Liver (tissue), 9 donors: ENCODE data around the gene SCUBE1. TPM values are rescaled to one million over a fixed set of nuclear protein-coding genes. Genes with fewer than 3 reads are reported as not detected.

Source experiments
- DNase-seq: peaks from one replicate; pipeline ENCODE4 v3.0.0-alpha.2; 2017; ENCODE audit warnings: low spot score
- H3K27ac ChIP-seq, 2 donors: one replicate each; pipeline ENCODE4 v1.7.0; 2013; ENCODE audit warnings: inconsistent platforms in 2 of 2, low read length in 2 of 2, control low read depth in 1 of 2, low read depth in 1 of 2, mild to moderate bottlenecking in 1 of 2
- H3K27me3 ChIP-seq, 4 donors: one replicate each; pipeline versions ENCODE4 v1.6.1 to v1.7.0; 2013; ENCODE audit warnings: low read length in 3 of 4, inconsistent platforms in 1 of 4, mild to moderate bottlenecking in 1 of 4, moderate library complexity in 1 of 4; ENCODE audit not compliant: control insufficient read depth in 4 of 4, insufficient read depth in 4 of 4
- H3K36me3 ChIP-seq, 4 donors: one replicate each; pipeline versions ENCODE4 v1.6.1 to v1.7.0; 2013; ENCODE audit warnings: low read length in 3 of 4, mild to moderate bottlenecking in 3 of 4, low read depth in 1 of 4, moderate library complexity in 1 of 4; ENCODE audit not compliant: control insufficient read depth in 4 of 4, insufficient read depth in 3 of 4
- H3K4me1 ChIP-seq, 4 donors: one replicate each; pipeline versions ENCODE4 v1.6.1 to v1.7.0; 2013; ENCODE audit warnings: low read length in 3 of 4, mild to moderate bottlenecking in 3 of 4, moderate library complexity in 1 of 4; ENCODE audit not compliant: control insufficient read depth in 4 of 4, insufficient read depth in 4 of 4
- H3K4me3 ChIP-seq, 3 donors: one replicate each; pipeline versions ENCODE4 v1.6.1 to v1.7.0; 2013; ENCODE audit warnings: low read length in 3 of 3, control low read depth in 1 of 3, low read depth in 1 of 3, mild to moderate bottlenecking in 1 of 3
- H3K9ac ChIP-seq, 2 donors: one replicate each; pipeline ENCODE4 v1.7.0; 2013; ENCODE audit warnings: low read length in 2 of 2, mild to moderate bottlenecking in 2 of 2, moderate library complexity in 2 of 2, control low read depth in 1 of 2, low read depth in 1 of 2
- H3K9me3 ChIP-seq, 4 donors: one replicate each; pipeline versions ENCODE4 v1.6.1 to v1.7.0; 2013; ENCODE audit warnings: low read length in 3 of 4; ENCODE audit not compliant: control insufficient read depth in 4 of 4
- EGR1 ChIP-seq, 2 donors: IDR thresholded peaks; 2 replicates each; pipeline ENCODE4 v1.6.1; 2016 to 2018; ENCODE audit warnings: antibody characterized with exemption in 2 of 2, low read depth in 2 of 2
- GABPA ChIP-seq, 2 donors: IDR thresholded peaks in 1 of 2; conservative IDR thresholded peaks in 1 of 2; 2 replicates each; pipeline ENCODE4 v1.6.1; 2016; ENCODE audit warnings: antibody characterized with exemption in 2 of 2, mild to moderate bottlenecking in 1 of 2, moderate library complexity in 1 of 2
- HNF4A ChIP-seq, 2 donors: conservative IDR thresholded peaks; 2 replicates each; pipeline ENCODE4 v1.6.1; 2016; ENCODE audit warnings: antibody characterized with exemption in 2 of 2, mild to moderate bottlenecking in 2 of 2
- HNF4G ChIP-seq: IDR thresholded peaks from 2 replicates; pipeline ENCODE4 v1.6.1; 2016; ENCODE audit warnings: antibody characterized with exemption
- JUND ChIP-seq, 2 donors: IDR thresholded peaks; 2 replicates each; pipeline ENCODE4 v1.6.1; 2016; ENCODE audit warnings: antibody characterized with exemption in 2 of 2
- RAD21 ChIP-seq, 2 donors: IDR thresholded peaks; 2 replicates each; pipeline ENCODE4 v1.6.1; 2016; ENCODE audit warnings: antibody characterized with exemption in 2 of 2, mild to moderate bottlenecking in 2 of 2
- RXRA ChIP-seq, 2 donors: IDR thresholded peaks; 2 replicates each; pipeline ENCODE4 v1.6.1; 2017 to 2018; ENCODE audit warnings: antibody characterized with exemption in 2 of 2, mild to moderate bottlenecking in 1 of 2
- SP1 ChIP-seq: IDR thresholded peaks from 2 replicates; pipeline ENCODE4 v1.6.1; 2018; ENCODE audit warnings: antibody characterized with exemption, mild to moderate bottlenecking
- TAF1 ChIP-seq: conservative IDR thresholded peaks from 2 replicates; pipeline ENCODE4 v1.6.1; 2016; ENCODE audit warnings: antibody characterized with exemption, mild to moderate bottlenecking
- YY1 ChIP-seq: IDR thresholded peaks from 2 replicates; pipeline ENCODE4 v1.6.1; 2016; ENCODE audit warnings: antibody characterized with exemption, mild to moderate bottlenecking
- ZBTB33 ChIP-seq: IDR thresholded peaks from 2 replicates; pipeline ENCODE4 v1.6.1; 2016; ENCODE audit warnings: antibody characterized with exemption
- WGBS: extraction: QIAGEN DNeasy Blood & Tissue Kit; methylation state at CpG from one replicate; pipeline ENCODE4 v1.1.7; 2013; 5-methylcytosine and 5-hydroxymethylcytosine counted together
- polyA plus RNA-seq, 2 donors: library from polyadenylated mRNA; stranded (reverse) in 1 of 2; unstranded in 1 of 2; fragments of 200-250 nt in 1 of 2; fragments of >200 nt in 1 of 2; fragmentation: Nextera tagmentation in 1 of 2; extraction: Ambion mirVana in 1 of 2; gene quantifications; one replicate each; pipeline versions ENCODE4 v1.2.1 to v1.2.3, GENCODE V29; 2013 to 2015
- total RNA-seq, 2 donors: library from RNA; depleted of rRNA; stranded (reverse); fragments of >200 nt; gene quantifications; one replicate each; pipeline ENCODE4 v1.2.3, GENCODE V29; 2014
- TF ChIP-seq, protein P1 (sequence below): IDR thresholded peaks from 2 replicates; pipeline ENCODE4 v1.6.1; 2016; ENCODE audit warnings: antibody characterized with exemption
- TF ChIP-seq, protein P2 (sequence below): IDR thresholded peaks from 2 replicates; pipeline ENCODE4 v1.6.1; 2016; ENCODE audit warnings: antibody characterized with exemption, mild to moderate bottlenecking
- TF ChIP-seq, protein P3 (sequence below): IDR thresholded peaks from 2 replicates; pipeline ENCODE4 v1.6.1; 2016; ENCODE audit warnings: antibody characterized with exemption
- TF ChIP-seq, protein P4 (sequence below): fragments of 150-350 bp; IDR thresholded peaks from 2 replicates; pipeline ENCODE4 v1.5.1; 2017; ENCODE audit warnings: improper control_type of control experiment, low read depth, low read length; ENCODE audit not compliant: missing input control
- donor health status: healthy.
- donor health status: healthy.
- donor health status: healthy.
- donor health status: healthy.
- donor health status: healthy.

Gene SCUBE1
- total and polyA plus RNA-seq, 4 donors: 0.07 to 0.46 (median 0.08) TPM; not detected in 1

DNA sequence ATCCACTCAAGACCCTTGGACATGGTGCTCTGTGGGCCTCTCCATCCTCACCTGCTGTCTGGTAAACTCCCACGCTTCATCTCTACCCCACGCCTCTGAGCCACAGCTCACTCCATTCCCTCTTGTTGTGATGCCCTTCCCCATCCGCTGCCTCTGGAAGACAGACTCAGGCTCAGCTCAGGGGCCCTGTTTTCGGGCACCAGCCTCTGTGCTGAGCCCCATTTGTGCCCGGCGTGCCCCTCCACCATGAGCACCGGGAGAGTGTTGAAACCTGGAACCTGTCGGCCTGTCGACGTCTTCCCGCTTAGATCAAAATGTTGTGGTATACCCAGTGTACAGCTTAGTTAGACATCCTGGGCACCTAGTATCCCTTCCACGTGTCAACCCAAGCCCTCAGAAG lies 6.5 kb upstream of the SCUBE1 start:
- DNase-seq: no peak
- no peaks in the 10 kb centered on the region for H3K9me3 ChIP-seq
- no peak overlapping the region for H3K4me3 ChIP-seq
- H3K4me1 ChIP-seq: peaks cover 8 to 20% (median 17%) of the 10 kb centered on the region in 4 donors
- H3K9ac ChIP-seq: no peak overlapping the region
- H3K36me3 ChIP-seq: no peaks in the 10 kb centered on the region
- H3K27ac ChIP-seq: no peak overlapping the region
- H3K27me3 ChIP-seq: no peaks in the 10 kb centered on the region
- WGBS: 92% methylated on average over 12 of the region's 12 CpGs
- TF ChIP-seq SP1: no peak
- TF ChIP-seq YY1: no peak
- TF ChIP-seq HNF4G: no peak
- TF ChIP-seq JUND (IDR thresholded peaks at IDR 0.05): no peak
- no peak for TF ChIP-seq ZBTB33
- no peak for TF ChIP-seq RXRA (IDR thresholded peaks at IDR 0.05)
- TF ChIP-seq, protein P1, sequence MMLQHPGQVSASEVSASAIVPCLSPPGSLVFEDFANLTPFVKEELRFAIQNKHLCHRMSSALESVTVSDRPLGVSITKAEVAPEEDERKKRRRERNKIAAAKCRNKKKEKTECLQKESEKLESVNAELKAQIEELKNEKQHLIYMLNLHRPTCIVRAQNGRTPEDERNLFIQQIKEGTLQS: no peak
- no peak for TF ChIP-seq EGR1 (IDR thresholded peaks at IDR 0.05; ENCODE audit: low read depth in 2 of 2)

DNA sequence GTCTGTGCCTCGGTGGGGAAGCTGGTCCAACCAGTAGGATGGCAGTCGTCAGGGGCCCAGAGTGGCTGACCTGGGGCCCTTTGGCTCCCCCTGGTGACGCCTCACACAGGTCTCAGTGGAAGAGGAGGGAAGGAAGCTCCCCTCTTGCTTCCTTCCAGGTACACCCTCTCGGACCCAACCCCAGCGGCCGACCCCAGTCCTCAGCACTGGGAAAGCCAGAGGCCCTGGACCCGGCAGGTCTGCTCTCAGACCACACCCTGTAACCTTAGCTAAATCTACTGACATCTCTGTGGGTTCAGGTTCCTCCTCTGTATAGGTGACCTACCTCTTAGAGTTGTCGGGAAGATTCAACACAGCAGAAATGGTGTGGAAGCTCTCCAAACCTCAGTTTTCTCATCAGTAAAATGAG lies 3.4 kb upstream of the SCUBE1 start:
- no peak overlapping the region for H3K4me3 ChIP-seq
- TF ChIP-seq GABPA (IDR thresholded peaks at IDR 0.05 in 1 of 2, conservative IDR thresholded peaks at IDR 0.05 in 1 of 2): no peak
- TF ChIP-seq, protein P1: no peak
- TF ChIP-seq, protein P2, sequence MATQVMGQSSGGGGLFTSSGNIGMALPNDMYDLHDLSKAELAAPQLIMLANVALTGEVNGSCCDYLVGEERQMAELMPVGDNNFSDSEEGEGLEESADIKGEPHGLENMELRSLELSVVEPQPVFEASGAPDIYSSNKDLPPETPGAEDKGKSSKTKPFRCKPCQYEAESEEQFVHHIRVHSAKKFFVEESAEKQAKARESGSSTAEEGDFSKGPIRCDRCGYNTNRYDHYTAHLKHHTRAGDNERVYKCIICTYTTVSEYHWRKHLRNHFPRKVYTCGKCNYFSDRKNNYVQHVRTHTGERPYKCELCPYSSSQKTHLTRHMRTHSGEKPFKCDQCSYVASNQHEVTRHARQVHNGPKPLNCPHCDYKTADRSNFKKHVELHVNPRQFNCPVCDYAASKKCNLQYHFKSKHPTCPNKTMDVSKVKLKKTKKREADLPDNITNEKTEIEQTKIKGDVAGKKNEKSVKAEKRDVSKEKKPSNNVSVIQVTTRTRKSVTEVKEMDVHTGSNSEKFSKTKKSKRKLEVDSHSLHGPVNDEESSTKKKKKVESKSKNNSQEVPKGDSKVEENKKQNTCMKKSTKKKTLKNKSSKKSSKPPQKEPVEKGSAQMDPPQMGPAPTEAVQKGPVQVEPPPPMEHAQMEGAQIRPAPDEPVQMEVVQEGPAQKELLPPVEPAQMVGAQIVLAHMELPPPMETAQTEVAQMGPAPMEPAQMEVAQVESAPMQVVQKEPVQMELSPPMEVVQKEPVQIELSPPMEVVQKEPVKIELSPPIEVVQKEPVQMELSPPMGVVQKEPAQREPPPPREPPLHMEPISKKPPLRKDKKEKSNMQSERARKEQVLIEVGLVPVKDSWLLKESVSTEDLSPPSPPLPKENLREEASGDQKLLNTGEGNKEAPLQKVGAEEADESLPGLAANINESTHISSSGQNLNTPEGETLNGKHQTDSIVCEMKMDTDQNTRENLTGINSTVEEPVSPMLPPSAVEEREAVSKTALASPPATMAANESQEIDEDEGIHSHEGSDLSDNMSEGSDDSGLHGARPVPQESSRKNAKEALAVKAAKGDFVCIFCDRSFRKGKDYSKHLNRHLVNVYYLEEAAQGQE: no peak
- TF ChIP-seq, protein P3, sequence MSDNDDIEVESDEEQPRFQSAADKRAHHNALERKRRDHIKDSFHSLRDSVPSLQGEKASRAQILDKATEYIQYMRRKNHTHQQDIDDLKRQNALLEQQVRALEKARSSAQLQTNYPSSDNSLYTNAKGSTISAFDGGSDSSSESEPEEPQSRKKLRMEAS: no peak
- no peak for TF ChIP-seq HNF4A (conservative IDR thresholded peaks at IDR 0.05)
- TF ChIP-seq, protein P4, sequence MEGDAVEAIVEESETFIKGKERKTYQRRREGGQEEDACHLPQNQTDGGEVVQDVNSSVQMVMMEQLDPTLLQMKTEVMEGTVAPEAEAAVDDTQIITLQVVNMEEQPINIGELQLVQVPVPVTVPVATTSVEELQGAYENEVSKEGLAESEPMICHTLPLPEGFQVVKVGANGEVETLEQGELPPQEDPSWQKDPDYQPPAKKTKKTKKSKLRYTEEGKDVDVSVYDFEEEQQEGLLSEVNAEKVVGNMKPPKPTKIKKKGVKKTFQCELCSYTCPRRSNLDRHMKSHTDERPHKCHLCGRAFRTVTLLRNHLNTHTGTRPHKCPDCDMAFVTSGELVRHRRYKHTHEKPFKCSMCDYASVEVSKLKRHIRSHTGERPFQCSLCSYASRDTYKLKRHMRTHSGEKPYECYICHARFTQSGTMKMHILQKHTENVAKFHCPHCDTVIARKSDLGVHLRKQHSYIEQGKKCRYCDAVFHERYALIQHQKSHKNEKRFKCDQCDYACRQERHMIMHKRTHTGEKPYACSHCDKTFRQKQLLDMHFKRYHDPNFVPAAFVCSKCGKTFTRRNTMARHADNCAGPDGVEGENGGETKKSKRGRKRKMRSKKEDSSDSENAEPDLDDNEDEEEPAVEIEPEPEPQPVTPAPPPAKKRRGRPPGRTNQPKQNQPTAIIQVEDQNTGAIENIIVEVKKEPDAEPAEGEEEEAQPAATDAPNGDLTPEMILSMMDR: peak; percentile 32
- TF ChIP-seq YY1: no peak
- no peak for TF ChIP-seq TAF1
- peak; percentile 55 to 70 for TF ChIP-seq RAD21 (IDR thresholded peaks at IDR 0.05)
- TF ChIP-seq RXRA (IDR thresholded peaks at IDR 0.05): no peak
- TF ChIP-seq ZBTB33: no peak
- H3K9ac ChIP-seq: no peak overlapping the region
- H3K36me3 ChIP-seq: no peaks in the 10 kb centered on the region
- DNase-seq: peak; percentile 65
- WGBS: 44% methylated on average over 8 of the region's 8 CpGs
- peaks cover 14 to 30% (median 19%) of the 10 kb centered on the region in 4 donors for H3K4me1 ChIP-seq
- no peaks in the 10 kb centered on the region for H3K9me3 ChIP-seq
- H3K27me3 ChIP-seq: peaks cover 0 to 2% (median 0%) of the 10 kb centered on the region in 4 donors
- peak overlapping the region; percentile 46 to 62 for H3K27ac ChIP-seq
